Measurements from ENCODE around the gene RNF224. TPM values are rescaled to one million over a fixed set of nuclear protein-coding genes. Genes with fewer than 3 reads are reported as not detected.

Gene RNF224
- total and polyA plus RNA-seq, 2 of the 13 experiments (the other 11 are each of a cell fraction or from before 2014, with no cell fraction given): 0.09 TPM; not detected in 1

GRCh38 chr9:137189297-137190295 lies 37.7 kb upstream of the RNF224 start (continued):
- TF ChIP-seq POLR2AphosphoS5 (IDR thresholded peaks at IDR 0.05; ENCODE audit: low read depth, low read length) (peak; percentile 31; the same call in 1 of the 2 replicates), GFI1 (CRISPR knock-in tag; IDR thresholded peaks at IDR 0.05; ENCODE audit: borderline replicate concordance) (no peak), RBM22 (optimal IDR thresholded peaks at IDR 0.05; ENCODE audit: low read length) (peak; percentile 39), KDM2A (CRISPR knock-in tag; IDR thresholded peaks at IDR 0.05; ENCODE audit: borderline replicate concordance, low read depth) (peak; percentile 6; the same call in 1 of the 2 replicates), ZFP1 (CRISPR knock-in tag; IDR thresholded peaks at IDR 0.05) (no peak), GPBP1L1 (CRISPR knock-in tag; IDR thresholded peaks at IDR 0.05) (no peak), ZNF3 (CRISPR knock-in tag; IDR thresholded peaks at IDR 0.05) (no peak), ZNF446 (CRISPR knock-in tag; IDR thresholded peaks at IDR 0.05) (0 out of 2 replicates have a peak, but pooled peaks have one; percentile 44), YEATS2 (CRISPR knock-in tag; IDR thresholded peaks at IDR 0.05; ENCODE audit: borderline replicate concordance) (no peak), NCOA1 (CRISPR knock-in tag; IDR thresholded peaks at IDR 0.05) (no peak), HNF4G (IDR thresholded peaks at IDR 0.05; ENCODE audit: borderline replicate concordance, low read depth, low read length) (no peak), HNF4G (CRISPR knock-in tag; IDR thresholded peaks at IDR 0.05; ENCODE audit: borderline replicate concordance, low read depth) (no peak), ZNF83 (CRISPR knock-in tag; IDR thresholded peaks at IDR 0.05; ENCODE audit: borderline replicate concordance) (no peak), STAT6 (CRISPR knock-in tag; IDR thresholded peaks at IDR 0.05; ENCODE audit: borderline replicate concordance) (0 out of 2 replicates have a peak, but pooled peaks have one; percentile 3), AGO1 (IDR thresholded peaks at IDR 0.05; ENCODE audit: low read depth, low read length, poor library complexity, severe bottlenecking) (peak; percentile 36), ZFAT (CRISPR knock-in tag; conservative IDR thresholded peaks at IDR 0.05) (no peak), IRF9 (CRISPR knock-in tag; IDR thresholded peaks at IDR 0.05; ENCODE audit: borderline replicate concordance) (no peak), THAP9 (CRISPR knock-in tag; IDR thresholded peaks at IDR 0.05; ENCODE audit: borderline replicate concordance) (no peak), ESRRA (CRISPR knock-in tag; IDR thresholded peaks at IDR 0.05; ENCODE audit: low read depth) (no peak), POLR2G (IDR thresholded peaks at IDR 0.05; ENCODE audit: low read depth, low read length) (peak; percentile 5; the same call in 1 of the 2 replicates)
